ENCODE results near the gene MTRFR. TPM values are rescaled to one million over a fixed set of nuclear protein-coding genes. Genes with fewer than 3 reads are reported as not detected.

MTRFR gene
- total RNA-seq, 1 experiment from 2014 or later: 14.8 TPM

- no peaks in the 10 kb centered on the region for H3K27me3 ChIP-seq (ENCODE audit: insufficient read depth, low read length)
- no peak for TF ChIP-seq CTCF (conservative IDR thresholded peaks at IDR 0.05)
- no peak overlapping the region for H3K56ac ChIP-seq (ENCODE audit: insufficient read length, low read depth, low read length)
- no CpG with 5 or more reads among the region's 3 CpGs for WGBS (ENCODE audit: extremely low coverage, insufficient read length, low lambda C conversion rate)
- H3K9ac ChIP-seq (ENCODE audit: extremely low read depth, insufficient read length, low read length): no peak overlapping the region
- no peak overlapping the region for H2AFZ ChIP-seq (ENCODE audit: low read length)
- Mint-ChIP-seq H3K27me3 (ENCODE audit: low read depth) (no peaks in the 10 kb centered on the region), H3K4me1 (no peaks in the 10 kb centered on the region), H3K4me3 (no peak overlapping the region), H3K27ac (no peak overlapping the region), H3K9me3 (no peaks in the 10 kb centered on the region), H3K36me3 (ENCODE audit: insufficient read depth in 1 of 3, low read depth in 3 of 3) (peaks cover 48 to 91% (median 84%) of the 10 kb centered on the region in 3 experiments; a peak in 6 of 7 replicates)
- no peak overlapping the region for H4K8ac ChIP-seq (replicated peaks; ENCODE audit: insufficient read length, low read depth, low read length)
- no peak overlapping the region for H3T11ph ChIP-seq (ENCODE audit: low read length)
- no peak overlapping the region for H2AK5ac ChIP-seq (ENCODE audit: insufficient read length, low read length)
- no peak overlapping the region for H4K91ac ChIP-seq (ENCODE audit: insufficient read length, low read depth, low read length)
- no peak for DNase-seq
- no peak overlapping the region for H3K4ac ChIP-seq (ENCODE audit: low read depth, low read length)
- H3K79me2 ChIP-seq (ENCODE audit: insufficient read depth, low read length): no peaks in the 10 kb centered on the region
- H2BK20ac ChIP-seq (ENCODE audit: low read depth, low read length, poor library complexity, severe bottlenecking): no peak overlapping the region
- no peak overlapping the region for H3K27ac ChIP-seq (ENCODE audit: insufficient read length, low read depth, low read length)
- H3K23ac ChIP-seq (ENCODE audit: insufficient read length, low read depth, low read length): no peak overlapping the region
- H3K23me2 ChIP-seq (ENCODE audit: insufficient read length, low read depth, low read length, poor library complexity, severe bottlenecking): no peaks in the 10 kb centered on the region
- no peak overlapping the region for H3K18ac ChIP-seq (ENCODE audit: insufficient read length, low read depth, low read length)
- no peak overlapping the region for H3K4me2 ChIP-seq (ENCODE audit: insufficient read depth, insufficient read length, low read length)
- H2BK120ac ChIP-seq (ENCODE audit: low read depth, low read length, poor library complexity, severe bottlenecking): no peak overlapping the region
- H3K14ac ChIP-seq (ENCODE audit: insufficient read depth, low read length): no peak overlapping the region
- no peak overlapping the region for H2BK5ac ChIP-seq (ENCODE audit: insufficient read length, low read length)
- peaks cover 2% of the 10 kb centered on the region for H4K20me1 ChIP-seq (ENCODE audit: control insufficient read depth, insufficient read depth, insufficient read length)
- H3K4me1 ChIP-seq (ENCODE audit: insufficient read depth, low read length): no peaks in the 10 kb centered on the region
- no peak overlapping the region for H2BK15ac ChIP-seq (ENCODE audit: low read depth, low read length)
- no peaks in the 10 kb centered on the region for H3K9me3 ChIP-seq (ENCODE audit: control insufficient read depth, low read depth, low read length)
- H4K5ac ChIP-seq (ENCODE audit: insufficient read length, low read depth, low read length): no peak overlapping the region
- no peaks in the 10 kb centered on the region for H3K79me1 ChIP-seq (ENCODE audit: insufficient read depth, low read depth, low read length, poor library complexity, severe bottlenecking)
- no peak overlapping the region for H2BK12ac ChIP-seq (ENCODE audit: insufficient read length, low read depth, low read length)
Measured at GRCh38 chr12:123306200-123306599, 73.0 kb downstream of the MTRFR start.

Other genes starting within 250 kb of the MTRFR start
- gene PITPNM2, start 82.3 kb upstream of the MTRFR start, total RNA-seq (2021): 1.2 and 1.8 TPM in 2 replicates
- 58.3 and 60.5 TPM in 2 replicates for gene MPHOSPH9, start 295 bp upstream of the MTRFR start, total RNA-seq (2021)
- gene CDK2AP1, start 38.4 kb downstream of the MTRFR start, total RNA-seq (2021): 209 TPM in 2 replicates
- gene SBNO1, start 131.4 kb downstream of the MTRFR start, total RNA-seq (2021): 46.0 and 47.5 TPM in 2 replicates
- gene KMT5A, start 150.7 kb downstream of the MTRFR start, total RNA-seq (2021): 21.7 and 23.8 TPM in 2 replicates
- gene RILPL2, start 203.2 kb downstream of the MTRFR start, total RNA-seq (2021): 1.3 and 1.4 TPM in 2 replicates
- gene SNRNP35, start 224.7 kb downstream of the MTRFR start, total RNA-seq (2021): 16.3 and 16.5 TPM in 2 replicates